Amniotic epithelial cell (primary cell): ENCODE results near the gene STX1B.

Experiments
- DNase-seq: peaks from one replicate; pipeline ENCODE4 v3.0.0-alpha.2; 2010; ENCODE audit warnings: low read depth

STX1B gene

DNA sequence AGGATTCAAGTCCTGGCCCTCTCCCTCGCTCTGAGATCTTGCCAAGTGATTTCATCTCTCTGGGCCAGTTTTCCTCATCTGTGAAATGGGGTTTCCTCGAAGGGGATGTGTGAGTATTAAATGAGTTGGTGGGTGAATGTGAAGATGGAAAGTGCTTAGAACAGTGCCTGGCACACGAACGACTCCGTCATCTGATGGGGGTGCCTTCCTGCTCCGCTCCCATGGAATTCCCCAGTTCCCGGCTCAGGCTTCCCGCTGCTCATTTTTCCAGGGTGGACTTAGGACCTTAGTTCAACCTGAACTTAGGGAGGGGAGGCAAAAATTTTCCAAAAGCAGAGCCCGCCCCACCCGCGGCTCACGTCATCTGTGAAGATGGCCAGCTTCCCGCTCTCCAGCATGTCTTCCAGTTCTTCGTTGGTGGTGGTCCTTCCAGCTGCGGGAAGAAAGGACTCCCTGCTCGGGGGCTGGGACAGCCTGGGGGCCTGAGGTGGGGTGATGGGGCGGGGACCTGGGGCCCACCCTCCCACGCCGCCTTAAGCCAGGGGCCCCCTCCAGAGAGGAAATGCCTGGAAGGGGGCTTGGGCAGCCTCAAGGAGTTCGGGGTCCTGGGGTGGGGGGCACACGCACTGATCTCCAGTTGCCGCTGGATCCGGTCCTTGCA lies 14.0 kb downstream of the STX1B start:
- DNase-seq, result no peak

DNA sequence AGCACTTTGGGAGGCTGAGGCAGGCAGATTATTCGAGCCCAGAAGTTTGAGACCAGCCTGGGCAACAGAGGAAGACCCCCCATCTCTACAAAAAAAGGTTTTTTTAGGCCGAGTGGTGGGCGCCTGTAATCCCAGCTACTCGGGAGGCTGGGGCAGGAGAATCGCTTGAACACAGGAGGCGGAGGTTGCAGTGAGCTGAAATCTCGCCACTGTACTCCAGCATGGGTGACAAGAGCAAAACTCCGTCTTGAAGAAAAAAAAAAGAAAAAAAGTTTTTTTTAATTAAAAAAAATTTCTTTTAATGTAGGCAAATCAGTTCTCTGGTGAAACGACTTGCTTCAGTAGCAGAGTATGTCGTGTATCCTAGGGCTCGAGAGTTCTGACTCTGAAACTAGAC lies 14.5 kb downstream of the STX1B start:
- DNase-seq, result no peak

DNA sequence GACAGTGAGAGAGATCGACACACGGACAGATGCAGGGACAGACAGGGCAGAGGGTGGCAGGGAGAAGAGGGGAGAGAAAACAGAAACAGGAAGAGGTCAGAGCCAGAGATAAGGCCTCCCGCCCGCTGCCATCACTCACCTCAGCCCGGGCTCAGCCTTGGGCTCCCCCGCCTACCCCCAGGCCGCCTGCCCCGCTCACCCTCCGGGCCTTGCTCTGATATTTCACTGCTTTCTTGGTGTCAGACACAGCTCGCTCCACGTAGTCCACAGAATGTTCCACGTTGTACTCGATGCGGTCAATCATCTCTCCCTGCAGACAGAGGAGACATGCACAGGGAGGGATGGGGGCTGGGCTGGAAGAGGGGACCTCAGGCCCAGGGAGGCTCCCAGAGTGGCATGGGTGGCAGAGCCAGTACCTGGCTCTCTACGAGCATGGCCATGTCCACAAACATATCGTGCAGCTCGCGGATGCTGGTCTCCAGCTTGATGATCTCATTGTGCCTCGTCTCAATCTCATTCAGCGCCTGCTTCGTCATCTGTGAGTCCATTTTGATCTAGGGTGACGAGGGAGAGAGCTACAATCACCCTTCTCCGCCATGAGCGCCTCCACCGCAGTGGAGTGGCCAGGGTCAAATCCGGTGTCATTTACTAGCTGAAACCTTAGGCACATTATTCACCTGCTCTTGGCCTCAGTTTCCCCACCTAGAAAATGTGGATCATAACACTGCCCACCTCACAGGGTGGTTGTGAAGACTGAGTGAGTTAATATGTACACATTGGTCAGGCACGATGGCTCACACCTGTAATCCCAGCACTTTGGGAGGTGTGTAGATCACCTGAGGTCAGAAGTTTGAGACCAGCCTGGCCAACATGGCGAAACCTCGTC lies 17.3 kb downstream of the STX1B start:
- DNase-seq, result peak; percentile 86

DNA sequence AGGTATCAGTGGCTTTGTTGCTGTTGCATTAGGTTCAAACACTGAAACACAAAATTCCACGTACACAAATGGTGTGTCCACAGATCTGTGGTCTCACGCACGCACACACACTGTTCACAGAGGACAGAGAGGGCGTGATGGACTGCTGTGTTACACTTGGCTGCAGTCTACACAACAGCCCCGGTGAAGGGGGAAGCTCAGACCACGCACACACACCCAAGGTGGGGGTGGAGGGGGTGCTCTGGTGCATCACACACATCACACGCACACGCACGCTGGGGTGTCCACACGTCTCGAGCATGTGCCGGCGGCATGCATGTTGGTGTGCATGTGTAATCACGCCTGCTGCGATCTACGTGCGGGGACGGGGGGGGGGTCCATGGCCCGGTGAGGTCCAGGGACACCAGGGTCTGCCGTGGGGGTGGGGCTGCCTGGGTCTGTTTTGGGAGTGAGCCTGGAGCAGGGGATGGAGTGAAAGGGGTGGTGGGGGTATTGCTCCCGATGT lies 18.1 kb downstream of the STX1B start:
- DNase-seq, result no peak

DNA sequence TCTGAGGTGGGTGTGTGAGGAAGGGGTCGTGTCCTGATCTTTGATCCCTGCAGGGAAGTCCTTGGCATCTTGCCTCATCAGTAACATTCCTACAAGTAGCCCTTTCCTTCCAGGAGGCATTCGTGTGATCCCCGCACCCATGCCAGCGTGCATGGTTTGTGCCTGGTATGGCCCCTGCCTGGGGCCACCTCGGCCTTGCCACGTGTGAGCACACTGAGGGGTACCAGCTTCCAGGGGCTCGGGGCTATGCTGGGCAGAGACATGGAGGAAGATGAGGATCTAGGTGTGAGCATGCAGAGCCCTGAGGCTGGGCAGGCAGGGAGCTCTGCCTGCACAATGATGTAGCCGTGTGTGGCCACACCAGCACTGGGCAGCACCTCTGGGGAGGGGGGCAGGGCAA lies 19.4 kb downstream of the STX1B start:
- no peak for DNase-seq

- no peak for DNase-seq
These were observed 20.3 kb downstream of the STX1B start for GRCh38 chr16:30990105-30990504.

- DNase-seq, result no peak
These were observed 20.9 kb downstream of the STX1B start for GRCh38 chr16:30989469-30990047.

DNA sequence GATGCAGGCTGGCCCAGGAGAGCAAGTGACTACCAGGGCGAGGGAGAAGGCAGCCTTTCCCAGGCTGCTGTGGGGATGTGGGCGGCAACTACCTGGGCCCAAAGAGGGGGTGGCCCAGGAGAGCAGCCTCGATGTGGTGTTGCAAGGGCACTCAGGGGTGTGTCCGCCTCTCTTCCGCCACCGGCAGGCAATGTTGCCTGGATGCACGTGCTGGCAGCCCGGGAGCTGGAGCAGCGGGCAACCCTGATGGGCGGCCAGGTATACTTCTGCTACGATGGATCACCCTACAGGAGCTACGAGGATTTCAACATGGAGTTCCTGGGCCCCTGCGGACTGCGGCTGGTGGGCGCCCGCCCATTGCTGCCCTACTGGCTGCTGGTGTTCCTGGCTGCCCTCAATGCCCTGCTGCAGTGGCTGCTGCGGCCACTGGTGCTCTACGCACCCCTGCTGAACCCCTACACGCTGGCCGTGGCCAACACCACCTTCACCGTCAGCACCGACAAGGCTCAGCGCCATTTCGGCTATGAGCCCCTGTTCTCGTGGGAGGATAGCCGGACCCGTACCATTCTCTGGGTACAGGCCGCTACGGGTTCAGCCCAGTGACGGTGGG lies 22.8 kb downstream of the STX1B start:
- no peak for DNase-seq

DNA sequence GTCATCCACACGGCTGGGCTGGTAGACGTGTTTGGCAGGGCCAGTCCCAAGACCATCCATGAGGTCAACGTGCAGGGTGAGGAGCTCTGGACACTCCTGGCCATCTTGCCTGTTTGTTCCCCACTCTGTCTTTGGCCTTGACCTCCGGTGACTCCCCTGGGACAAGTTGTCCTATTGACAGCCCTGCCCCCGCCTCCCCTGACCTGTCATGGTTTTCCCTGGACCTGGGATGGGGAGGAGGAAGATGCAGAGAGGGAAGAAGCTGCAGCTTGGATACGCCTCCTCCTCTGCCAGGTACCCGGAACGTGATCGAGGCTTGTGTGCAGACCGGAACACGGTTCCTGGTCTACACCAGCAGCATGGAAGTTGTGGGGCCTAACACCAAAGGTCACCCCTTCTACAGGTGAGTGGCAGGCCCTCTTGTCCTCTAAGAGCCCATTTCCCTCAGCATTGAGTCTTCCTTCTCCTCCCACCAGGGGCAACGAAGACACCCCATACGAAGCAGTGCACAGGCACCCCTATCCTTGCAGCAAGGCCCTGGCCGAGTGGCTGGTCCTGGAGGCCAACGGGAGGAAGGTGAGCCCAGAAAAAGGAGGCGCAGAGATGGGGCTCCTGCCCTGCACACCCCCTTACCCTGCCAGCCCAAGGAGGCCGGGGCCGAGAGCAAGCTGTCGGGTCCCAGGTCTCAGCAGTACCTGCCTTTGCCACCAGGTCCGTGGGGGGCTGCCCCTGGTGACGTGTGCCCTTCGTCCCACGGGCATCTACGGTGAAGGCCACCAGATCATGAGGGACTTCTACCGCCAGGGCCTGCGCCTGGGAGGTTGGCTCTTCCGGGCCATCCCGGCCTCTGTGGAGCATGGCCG lies 24.1 kb downstream of the STX1B start:
- DNase-seq, result no peak

DNA sequence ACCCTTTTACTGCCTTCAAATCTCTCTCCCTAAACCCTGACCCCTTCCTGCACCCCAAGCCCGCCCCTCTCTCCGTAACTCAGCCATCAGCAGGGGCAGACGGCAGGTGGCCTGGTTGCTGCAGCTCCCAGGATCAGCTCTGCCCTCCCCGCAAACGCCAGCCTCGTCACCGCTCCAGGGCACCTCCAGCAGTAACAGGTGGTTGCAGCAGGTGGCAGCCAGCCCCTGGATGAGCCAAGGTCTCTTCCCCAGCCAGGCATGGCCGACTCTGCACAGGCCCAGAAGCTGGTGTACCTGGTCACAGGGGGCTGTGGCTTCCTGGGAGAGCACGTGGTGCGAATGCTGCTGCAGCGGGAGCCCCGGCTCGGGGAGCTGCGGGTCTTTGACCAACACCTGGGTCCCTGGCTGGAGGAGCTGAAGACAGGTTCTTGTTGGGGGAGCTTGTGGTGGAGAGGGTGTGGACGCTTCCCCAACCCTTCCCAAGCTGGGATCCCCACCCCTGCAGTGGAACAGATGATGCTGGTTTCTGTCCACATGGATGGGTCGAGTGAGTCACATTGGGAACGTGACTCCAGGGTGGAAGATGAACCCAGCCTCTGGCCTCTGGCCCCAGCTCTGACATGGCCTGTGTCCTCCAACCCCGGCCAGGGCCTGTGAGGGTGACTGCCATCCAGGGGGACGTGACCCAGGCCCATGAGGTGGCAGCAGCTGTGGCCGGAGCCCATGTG lies 24.9 kb downstream of the STX1B start:
- peak; percentile 33 for DNase-seq

DNA sequence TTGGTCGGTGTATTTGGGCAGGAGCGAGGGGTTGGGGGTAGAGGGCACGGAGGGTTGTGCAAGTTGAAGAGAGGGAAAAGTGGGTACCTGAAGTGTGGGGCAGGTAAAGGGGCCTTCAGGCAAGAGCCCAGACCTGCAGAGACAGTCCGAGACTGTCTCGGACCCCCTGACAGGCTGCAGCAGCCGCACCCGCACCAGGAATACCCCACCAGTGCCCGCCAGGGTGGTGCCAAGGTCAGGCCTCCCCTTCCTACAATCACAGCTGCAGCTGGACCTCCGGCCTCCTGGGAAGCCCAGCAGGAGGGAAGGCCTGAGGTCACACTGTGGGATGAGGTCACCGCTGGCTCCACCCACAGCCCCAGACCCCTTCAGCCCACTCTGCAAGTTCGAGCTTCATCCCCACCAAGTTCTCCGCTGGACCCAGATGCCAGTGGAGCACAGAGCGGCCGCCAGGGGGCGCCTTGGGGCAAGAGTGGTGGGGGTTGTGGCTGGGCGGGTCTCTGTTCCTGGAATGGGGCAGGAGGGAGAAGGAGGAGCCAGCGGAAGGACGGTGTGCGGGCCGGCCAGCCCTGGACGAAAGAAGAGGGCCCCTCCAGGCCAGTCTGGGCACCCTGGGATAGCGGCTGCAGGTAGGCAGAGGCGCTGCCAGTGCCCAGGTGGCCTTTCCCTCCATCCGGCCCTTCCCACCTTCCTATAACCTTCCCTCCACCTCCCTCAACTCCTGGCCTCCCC lies 25.6 kb downstream of the STX1B start, which contains the start of gene HSD3B7:
Gene HSD3B7, plus strand, starts transcription at position 539 of the 732 bp plus-strand sequence. CDS start 452 bp downstream, outside the sequence.
- peak; percentile 58 for DNase-seq

DNA sequence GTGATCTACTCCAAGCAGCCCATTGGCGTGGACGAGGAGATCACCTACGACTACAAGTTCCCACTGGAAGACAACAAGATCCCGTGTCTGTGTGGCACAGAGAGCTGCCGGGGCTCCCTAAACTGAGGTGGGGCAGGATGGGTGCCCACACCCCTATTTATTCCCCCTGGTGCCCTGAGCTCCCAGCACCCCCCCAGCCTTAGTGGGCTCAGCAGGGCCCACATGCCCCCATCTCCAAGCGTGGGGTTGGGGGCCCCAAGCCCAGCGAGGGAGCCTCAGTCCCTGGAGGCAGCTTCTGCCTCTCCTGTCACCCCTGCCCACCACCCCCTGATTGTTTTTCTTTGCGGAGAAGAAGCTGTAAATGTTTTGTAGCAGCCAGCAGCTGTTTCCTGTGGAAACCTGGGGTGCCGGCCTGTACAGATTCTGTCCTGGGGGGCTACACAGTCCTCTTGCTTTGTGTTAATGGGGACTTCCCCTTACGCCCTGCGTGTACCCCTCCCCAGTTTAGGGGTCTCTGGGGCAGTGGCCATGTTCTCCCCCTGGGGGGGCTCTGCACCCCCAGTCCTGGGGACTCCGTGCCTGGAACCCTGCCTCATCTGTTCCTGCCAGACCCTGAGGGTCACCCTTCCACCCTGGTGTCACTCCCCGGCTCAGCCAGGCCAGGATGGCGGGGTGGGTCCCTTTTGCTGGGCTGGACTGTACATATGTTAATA lies 26.4 kb downstream of the STX1B start:
- DNase-seq, result no peak

DNA sequence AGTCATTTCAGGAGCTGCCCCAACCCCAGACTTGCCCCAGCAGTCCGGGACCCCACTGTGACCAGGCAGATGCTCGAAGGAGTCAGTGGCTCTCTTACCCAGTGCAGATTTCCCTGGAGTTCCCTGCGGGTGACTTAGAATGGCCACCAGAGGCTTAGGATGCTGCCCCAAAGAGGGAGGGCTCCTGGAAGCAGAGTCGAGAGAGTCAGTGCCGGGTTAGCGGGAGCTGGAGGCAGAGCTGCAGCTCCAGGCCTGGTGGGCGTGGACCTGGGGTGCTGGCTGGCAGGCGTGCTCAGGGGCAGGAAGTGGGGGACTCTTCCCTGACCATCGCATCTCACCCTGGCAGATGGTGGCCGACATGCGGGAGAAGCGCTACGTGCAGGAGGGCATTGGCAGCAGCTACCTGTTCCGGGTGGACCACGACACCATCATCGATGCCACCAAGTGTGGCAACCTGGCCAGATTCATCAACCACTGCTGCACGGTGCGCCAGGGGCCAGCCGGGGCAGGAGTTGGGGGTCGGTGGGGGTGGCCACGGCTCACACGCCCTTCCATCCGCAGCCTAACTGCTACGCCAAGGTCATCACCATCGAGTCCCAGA lies 27.0 kb downstream of the STX1B start:
- DNase-seq, result no peak

- DNase-seq, result no peak
These were observed 27.7 kb downstream of the STX1B start for GRCh38 chr16:30982548-30983288.

DNA sequence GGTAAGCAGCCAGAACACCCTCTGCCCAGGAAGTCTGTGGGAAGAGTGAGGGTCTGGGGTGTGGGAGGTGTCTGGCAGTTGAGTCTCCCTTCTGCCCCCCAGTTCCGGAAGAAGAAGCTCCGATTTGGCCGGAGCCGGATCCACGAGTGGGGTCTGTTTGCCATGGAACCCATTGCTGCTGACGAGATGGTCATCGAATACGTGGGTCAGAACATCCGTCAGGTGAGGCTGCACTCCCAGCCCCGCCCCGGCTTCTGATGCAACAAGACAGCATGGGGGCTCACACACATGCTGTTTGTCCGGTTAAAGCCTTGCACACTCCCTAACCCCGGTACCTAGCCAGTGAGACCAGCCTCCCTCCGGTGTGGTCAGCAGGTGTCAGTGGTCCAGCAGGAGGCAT lies 29.5 kb downstream of the STX1B start:
- DNase-seq, result no peak

- no peak for DNase-seq
These were observed 30.0 kb downstream of the STX1B start for GRCh38 chr16:30980434-30980833.

DNA sequence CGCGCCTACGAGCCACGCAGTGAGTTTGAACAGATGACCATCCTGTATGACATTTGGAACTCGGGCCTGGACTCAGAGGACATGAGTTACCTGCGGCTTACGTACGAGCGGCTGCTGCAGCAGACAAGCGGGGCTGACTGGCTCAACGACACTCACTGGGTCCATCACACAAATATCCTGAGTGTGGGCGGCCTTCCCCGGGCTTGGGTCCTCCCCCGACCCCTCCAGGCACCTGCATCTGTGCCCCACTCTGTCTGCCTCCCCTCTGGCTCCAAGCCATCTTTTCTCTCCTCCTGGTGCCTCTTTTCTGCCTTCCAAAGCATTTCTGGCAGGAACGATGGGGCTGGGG lies 30.4 kb downstream of the STX1B start:
- no peak for DNase-seq
